Activated CD4-positive, CD25-positive, alpha-beta regulatory T cell treated with anti-CD3 and anti-CD28 coated beads, Interleukin-2, amount 50 U/mL, for 16 hours (primary cell): ENCODE results near the gene TXNDC11.
A peak's percentile ranks its signal among the peaks of the same experiment; 100 is the strongest.

Experiments
- DNase-seq: peaks from one replicate; pipeline ENCODE4 v3.0.0-alpha.2; 2020; ENCODE audit warnings: low read depth, low spot score

The TXNDC11 gene

DNA sequence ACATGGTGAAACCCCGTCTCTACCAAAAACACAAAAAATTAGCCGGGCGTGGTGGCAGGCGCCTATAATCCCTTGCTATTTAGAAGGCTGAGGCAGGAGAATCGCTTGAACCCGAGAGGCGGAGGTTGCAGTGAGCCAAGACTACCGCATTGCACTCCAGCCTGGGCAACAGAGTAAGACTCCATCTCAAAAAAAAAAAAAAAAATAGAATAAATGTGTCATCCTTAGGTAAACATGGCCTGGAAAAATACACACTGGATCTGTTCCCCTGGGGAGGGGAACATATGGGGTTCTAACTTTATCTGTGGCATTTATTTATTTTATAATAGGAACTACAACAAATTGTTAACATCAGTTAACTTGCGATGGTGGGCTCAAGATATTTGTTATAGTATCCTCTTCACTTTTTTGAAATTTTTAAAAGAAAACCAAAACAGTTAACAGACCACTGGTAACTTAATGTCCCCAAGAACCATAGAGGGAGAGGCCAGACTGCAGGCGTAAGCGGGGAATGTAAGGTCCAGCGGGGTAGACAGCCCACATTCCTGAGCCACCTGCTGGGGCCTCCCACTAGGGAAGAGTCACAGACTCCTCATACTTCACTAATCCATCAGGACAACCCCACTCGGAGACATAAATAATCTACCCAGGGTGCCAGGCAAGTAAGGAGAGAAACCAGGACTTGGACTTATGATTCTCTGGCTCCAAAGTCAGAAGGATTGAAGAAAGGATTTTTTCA lies 12.5 kb upstream of the TXNDC11 start:
- no peak for DNase-seq

DNA sequence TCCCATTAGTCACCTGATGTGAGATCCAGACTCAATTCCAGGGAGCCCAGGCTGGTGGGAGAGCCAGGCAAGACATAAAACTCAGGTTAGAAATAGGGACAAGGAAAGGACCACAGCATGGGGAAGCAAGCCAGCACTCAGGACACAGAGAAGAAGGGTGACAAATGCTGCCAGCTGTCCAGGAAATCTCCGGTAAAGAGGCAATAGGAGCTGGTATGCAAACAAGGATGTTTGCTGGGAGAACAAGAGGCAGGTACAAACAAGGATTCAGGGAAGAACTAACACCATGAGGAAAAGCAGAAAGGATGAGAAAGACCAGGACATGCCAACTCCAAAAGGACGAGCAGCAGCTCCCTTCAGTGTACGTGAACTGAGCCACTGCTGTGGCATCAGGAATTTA lies 10.2 kb upstream of the TXNDC11 start:
- DNase-seq, result no peak

DNA sequence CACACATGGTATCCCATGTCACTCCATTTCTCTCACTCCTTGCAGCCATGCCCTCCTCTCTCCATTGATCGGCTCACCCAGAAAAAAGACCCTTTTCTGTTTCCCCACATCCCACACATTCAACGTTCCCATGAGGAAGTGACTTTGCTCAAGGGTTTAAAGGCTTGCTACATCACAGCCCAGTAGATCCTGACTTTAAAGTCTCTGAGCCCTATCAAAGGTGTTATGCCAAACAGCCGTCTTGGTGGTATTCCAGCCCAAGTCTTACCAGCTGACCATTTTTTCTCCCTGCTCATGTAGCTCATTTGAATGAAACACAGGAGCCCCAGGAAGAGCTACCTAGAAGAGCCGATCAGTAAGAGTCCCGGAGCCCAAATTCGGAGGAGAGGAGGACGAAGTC lies 7.4 kb upstream of the TXNDC11 start:
- no peak for DNase-seq

DNA sequence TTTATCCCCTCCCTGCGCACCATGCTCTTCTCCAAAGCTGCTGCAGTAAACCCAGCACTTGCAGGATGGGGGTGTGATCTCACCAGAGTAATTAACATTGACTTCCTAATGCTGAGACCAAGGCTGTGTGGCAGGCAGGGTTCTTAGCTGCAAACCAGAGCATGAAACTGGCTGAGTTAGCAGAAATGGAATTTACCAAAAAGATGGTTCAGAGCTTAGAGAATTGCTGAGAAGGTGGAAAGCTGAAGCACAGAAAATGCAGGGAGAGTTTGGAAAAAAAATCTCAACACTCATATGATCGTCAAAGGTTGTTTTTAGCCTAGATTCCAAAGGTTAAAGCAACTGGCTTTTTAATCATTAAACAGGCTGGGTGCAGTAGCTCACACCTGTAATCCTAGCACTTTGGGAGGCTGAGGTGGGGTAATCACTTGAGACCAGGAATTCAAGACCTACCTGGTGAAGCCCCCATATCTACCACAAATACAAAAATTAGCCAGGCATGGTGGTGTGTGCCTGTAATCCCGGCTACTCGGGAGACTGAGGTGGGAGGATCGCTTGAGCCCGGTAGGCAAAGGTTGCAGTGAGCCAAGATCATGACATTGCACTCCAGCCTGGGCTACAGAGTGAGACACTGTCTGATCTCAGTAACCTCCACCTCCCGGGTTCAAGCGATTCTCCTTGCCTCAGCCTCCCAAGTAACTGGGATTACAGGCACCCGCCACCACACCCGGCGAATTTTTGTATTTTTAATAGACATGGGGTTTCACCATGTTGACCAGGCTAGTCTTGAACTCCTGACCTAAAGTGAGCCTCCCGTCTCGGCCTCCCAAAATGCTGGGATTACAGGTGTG lies 6.0 kb upstream of the TXNDC11 start:
- DNase-seq, result no peak

DNA sequence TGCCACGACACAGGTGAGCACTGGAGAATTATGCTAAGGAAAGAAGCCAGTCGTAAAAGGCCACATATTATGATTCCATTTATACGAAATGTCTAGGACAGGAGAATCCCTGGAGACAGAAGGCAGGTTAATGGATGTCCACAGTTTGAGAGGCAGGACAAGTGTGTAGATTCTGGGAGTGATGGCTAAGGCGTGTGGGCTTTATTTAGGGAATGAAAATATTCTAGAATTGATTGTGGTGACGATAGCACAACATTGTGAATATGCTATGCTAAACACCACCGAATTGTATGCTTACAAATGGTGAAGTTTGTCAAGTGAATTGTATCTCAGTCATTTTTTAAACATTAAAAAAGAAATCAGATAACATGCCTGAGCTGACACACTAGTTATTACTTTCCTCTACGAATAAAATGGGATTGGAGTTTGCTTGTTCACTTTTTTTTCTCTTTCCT lies 5.3 kb upstream of the TXNDC11 start:
- no peak for DNase-seq

DNA sequence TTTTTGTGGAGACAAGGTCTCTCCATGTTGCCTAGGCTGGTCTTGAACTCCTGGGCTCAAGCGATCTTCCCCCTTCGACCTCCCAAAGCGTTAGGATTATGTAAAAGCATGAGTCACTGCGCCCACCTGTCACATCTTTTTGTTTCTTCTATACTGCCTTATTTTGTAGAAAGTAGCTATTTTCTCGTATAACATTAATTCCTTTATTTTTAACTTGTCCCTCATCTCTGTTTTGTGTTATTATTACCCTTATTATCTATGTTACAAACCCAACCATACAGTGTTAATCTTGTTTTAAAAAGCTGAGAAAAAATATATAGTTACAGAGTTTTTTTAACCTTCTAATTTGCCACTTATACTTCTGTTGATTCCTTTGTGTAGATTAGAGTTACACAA lies 1.4 kb upstream of the TXNDC11 start:
- DNase-seq, result no peak

DNA sequence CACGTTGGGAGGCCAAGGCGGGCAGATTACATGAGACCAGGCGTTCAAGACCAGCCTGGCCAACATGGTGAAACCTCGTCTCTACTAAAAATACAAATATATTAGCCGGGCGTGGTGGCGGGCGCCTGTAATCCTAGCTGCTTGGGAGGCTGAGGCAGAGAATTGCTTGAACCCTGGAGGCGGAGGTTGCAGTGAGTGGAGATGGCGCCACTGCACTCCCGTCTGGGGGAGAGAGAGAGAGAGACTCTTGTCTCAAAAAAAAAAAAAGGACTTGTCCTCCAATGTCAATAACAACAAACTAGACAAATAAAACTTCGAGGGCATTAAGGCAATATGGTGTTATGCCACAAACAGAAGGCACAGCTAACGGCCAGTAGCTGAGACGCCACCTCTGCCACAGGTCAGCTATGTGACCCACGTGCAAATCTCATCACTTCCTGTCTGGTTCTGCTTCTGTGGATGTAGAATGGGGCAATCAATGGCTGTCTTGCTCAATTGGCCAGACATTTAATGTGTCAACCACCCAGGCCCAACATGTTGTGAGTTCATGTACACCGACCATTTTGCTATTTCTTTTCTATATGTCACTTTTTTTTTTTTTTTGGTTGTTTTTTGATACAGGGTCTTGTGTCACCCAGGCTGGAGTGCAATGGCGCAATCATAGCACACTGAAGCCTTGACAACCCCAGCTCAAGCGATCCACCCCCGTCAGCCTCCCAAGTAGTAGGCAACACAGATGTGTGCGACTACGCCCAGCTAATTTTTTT lies 834 bp upstream of the TXNDC11 start:
- DNase-seq, result no peak

DNA sequence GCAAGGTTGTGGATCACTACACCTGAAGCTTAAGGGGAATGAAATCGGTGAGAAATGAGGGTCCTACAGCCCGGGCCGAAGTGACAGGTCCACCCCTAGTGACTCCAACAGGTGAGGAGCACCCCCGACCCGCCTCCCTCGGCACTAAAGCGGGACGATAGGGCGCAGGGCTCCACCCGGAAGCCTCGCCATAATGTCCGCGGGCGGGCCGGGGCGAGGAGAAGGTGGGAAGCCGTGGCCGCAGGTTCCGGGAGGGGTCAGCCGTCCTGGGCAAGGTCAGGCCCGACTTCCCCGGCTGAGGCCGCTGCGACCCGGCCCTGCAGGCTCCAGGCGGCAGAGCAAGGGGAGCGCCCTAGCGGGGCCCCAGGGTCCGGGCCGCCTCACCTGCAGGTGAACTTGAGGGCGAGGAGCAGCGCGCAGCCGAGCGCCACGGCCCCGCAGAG lies 543 bp downstream of the TXNDC11 start:
- DNase-seq, result peak; percentile 25

DNA sequence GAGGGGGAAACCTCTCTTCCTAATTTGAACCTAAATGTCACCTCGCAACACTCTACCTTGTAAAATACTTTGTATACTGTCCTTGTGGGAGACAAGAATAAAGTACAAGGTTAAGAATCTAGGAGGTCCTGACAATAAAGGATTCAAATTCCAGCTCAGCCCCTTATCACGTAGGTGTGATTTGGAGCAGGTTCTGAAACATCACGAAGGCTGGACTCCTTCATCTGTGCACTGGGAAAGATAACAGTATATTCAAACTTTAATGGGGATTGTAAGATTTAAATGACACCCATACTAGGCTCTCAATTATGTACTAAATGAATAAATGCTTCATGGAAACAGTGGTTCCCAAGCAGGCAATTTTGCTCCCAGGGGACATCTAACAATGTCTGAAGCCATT lies 2.1 kb downstream of the TXNDC11 start:
- no peak for DNase-seq

DNA sequence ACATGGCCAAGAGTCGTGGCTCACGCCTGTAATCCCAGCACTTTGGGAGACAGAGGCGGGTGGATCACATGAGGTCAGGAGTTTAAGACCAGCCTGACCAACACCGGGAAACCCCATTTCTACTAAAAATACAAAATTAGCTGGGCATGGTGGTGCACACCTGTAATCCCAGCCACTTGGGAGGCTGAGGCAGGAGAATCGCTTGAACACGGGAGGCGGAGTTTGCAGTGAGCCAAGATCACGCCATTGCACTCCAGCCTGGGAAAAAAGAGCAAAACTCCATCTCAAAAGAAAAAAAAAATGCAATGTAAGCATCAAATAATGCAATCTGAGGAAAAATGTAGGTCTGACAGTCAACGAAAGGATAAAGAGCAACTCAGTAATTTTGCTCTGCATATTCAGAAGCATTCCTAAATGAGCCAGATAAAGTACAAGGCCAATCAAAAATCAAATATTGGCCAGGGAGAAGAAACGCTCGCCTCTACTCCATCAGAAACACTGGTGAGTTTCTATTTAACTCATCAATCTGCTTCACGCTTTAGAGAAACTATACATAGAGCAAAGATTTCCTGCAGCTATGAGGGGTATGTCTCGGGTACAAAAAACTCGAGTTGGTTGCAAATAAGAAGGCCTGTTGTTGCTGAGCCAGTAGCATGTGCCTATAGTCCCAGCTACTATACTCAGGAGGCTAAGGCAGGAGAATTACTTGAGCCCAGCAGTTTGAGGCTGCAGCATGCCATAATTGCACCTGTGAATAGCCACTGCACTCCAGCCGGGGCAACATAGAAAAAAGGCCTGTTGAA lies 3.7 kb downstream of the TXNDC11 start:
- no peak for DNase-seq

DNA sequence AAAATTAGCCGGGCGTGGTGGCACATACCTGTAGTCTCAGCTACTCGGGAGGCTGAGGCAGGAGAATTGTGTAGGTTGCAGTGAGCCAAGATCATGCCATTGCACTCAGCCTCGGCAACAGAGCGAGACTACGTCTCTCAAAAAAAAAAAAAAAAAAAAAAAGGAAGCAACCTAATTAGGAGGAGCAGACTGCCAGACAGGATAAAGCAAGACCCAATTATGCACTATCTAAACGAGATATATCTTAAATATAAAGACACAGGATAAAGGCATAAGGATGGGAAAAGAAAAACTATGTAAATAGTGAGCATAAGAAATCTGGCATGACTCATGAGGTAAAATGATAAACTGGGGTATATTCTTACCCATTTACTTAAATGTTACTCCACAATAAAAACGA lies 4.9 kb downstream of the TXNDC11 start:
- no peak for DNase-seq

DNA sequence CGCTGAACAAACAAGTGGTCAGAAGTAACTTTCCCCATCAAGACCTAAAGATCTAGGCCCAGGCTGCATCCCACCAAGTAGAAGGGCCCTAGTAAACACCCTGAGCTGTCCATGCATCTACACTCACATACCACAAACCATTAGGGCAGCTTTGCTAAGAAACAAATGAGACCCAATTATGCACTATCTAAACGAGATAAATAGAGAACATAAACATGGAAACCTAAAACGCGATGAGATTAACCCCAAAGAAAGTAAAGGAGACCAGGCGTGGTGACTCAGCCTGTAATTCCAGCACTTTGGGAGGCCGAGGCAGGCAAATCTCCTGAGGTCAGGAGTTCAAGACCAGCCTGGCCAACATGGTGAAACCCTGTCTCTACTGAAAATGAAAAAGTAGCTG lies 5.8 kb downstream of the TXNDC11 start:
- DNase-seq, result no peak

DNA sequence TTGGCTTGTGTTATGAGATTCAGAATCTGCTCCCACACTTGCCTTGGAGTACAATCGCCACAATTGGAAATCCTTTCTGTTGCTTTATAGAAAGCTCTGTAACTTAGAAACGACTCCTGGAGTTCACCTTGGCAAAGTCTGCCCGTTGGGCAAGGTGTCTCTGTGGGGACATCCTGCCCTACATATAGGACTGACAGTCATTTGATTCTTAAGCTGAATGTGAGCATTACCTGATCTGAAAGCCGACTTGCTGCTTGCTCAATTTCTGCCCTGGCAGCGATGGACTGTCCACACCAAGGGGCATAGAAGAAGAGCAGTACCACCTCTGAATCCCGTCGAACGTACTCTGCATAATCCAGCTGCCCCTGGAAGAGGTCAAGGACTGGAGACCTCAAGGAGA lies 6.9 kb downstream of the TXNDC11 start:
- DNase-seq, result no peak

DNA sequence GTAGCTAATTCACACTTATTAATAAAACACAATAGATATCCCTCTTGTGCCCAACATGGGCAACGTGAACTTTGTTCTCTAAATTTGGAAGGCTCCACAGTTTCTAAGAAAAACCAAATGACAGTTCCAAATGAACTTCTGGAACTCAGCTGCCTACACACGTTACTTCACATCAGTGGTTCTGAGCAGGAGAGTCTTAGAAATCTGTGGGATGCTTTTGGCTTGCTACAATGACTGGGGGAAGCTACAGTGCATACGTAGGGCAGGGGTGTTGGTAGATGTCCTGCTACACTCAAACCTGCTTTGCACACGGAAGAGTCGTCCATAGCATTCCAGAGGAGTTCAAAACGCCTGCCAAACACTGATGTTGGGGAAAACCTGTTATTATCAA lies 8.0 kb downstream of the TXNDC11 start:
- DNase-seq, result no peak

DNA sequence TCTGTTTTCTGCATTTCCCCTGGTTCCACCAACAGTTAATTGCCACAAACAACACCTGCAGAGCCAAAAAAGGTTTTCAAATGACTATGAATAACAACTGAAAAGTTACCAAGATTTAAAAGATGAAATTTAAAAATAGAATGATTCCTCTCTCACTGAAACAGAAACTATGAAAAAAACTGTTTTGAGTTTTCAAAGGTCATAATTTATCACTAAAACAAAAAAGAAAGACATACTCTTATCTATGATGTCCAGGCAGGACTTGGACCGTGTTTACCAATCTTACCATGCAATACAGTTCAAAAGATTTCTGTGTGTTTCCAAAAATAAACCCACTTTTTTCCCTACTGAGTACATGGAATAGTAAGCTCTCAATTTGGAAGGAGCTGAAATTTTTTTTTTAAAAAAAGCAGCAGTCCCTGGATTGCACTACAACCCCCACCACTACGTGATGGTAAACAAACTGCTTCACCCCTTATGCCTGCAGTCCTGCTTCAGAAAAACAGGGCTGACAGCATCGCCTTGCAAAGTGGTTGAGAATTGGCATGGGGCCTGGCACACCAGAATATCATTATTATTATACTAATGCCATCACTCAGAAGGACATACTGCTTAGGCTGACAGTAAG lies 8.5 kb downstream of the TXNDC11 start:
- no peak for DNase-seq

DNA sequence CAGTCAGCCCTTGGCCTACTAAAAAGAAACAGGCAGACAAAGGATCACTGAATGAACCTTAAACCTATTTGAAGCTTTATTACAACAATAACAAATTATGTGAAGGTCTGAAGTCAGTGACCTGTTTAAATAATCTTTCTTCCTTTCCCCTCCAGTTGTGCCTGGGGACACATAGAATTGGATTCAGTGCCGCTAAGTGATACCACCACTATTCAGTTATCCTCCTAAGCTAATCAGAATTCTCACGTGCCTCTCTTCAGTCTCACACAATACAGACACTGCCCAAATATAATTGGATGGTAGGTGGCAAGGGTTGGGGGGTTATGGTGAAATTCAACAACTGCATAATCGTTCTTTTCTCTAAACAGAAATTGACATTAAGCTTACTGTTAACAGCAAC lies 11.4 kb downstream of the TXNDC11 start:
- no peak for DNase-seq

DNA sequence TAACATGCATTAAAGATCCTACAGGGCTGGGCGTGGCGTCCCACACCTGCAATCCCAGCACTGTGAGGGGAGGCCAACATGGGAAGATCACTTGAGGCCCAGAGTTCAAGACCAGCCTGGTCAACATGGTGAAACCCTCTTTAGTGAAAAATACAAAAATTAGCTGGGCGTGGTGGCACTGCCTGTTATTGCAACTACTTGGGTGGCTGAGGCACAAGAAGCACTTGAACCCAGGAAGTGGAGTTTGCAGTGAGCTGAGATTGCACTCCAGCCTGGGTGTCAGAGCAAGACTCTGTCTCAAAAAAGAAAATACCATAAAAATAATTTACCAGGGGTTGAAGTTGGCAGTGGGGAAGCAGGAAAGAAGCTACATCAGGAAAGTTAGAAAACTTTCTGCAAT lies 12.9 kb downstream of the TXNDC11 start:
- no peak for DNase-seq

DNA sequence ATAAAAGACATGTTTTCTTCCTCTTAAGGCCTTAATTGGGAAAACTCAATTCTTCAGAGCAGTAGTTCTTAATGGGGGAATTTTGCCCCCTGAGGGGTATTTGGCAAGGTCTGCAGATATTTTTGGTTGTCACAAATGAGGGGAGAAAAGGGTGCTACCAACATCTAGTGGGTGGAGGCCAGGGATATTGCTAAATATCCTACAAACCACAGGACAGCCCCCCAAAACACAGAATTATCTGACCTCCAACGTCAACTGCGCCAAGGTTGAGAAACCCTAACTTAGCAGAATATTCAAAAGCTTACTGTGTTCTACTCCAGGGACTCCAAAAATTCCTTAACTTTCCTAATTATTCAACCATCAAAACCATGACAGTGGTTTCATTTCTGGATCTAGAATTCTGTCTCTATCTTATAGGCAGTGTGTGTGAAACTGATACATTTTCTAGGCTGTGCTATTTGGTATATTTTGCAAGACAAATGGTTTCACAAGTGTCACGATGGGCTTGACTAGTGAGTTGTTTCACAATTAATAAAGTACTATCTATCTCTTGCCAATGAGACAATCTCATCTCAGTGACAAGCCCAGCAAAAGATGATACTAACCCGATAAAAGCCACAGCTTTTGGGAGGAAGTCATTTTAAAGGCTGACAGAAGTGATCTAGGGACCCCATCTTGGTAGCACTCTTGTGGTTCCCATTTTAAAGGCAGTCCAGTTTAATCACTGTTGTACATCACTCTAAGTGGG lies 14.7 kb downstream of the TXNDC11 start:
- no peak for DNase-seq

DNA sequence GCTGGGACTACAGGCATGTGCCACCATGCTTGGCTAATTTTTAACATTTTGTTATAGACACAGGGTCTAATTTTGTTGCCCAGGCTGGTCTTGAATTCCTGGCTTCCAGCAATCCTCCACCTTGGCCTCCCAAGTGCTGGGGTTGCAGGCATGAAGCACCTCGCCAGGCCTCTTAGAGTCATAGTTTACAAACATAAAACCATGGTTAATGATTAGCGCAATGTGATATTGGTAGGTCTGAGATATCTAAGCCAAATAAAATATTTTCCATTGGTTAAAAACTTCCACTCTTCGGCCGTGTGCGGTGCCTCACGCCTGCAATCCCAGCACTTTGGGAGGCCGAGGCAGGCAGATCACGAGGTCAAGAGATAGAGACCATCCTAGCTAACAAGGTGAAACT lies 16.6 kb downstream of the TXNDC11 start:
- DNase-seq, result no peak

DNA sequence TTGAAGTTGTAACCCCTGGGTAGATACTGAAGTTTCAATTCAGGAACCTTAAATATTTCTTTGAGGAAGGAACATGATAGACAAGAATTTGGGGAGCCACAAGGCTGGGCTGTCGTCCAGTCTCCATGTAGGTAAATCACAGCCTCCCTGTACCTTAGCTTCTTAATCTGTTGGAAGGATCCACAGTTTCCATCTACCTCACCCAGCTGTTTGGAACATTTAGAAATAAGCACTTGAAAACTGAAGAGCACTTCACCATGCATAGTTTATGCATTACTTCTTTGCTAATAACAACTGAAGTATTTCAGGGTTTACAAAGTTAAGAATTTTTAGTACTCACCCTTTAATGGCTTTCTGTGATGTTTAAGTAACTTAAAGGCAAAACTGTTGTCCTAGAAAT lies 17.2 kb downstream of the TXNDC11 start:
- DNase-seq, result no peak
